Measurements from ENCODE around the gene ALDH4A1.
"Not testable (repeated sequence)": the region's sequence is repeated elsewhere in the genome, so short reads cannot be mapped to it uniquely, and the experiment has no call there.

Gene ALDH4A1

GRCh38 chr1:18900303-18900841 is 2.0 kb downstream of the ALDH4A1 start:
- no peak for DNase-seq (ENCODE audit: low spot score)

GRCh38 chr1:18899363-18900049 is 2.8 kb downstream of the ALDH4A1 start:
- DNase-seq (ENCODE audit: low spot score): no peak

GRCh38 chr1:18898567-18898966 is 3.8 kb downstream of the ALDH4A1 start:
- no peak for DNase-seq (ENCODE audit: low spot score)

- no peak for DNase-seq (ENCODE audit: low spot score)
Measured at GRCh38 chr1:18895317-18895716, 7.0 kb downstream of the ALDH4A1 start.

GRCh38 chr1:18893120-18893519 is 9.2 kb downstream of the ALDH4A1 start:
- DNase-seq (ENCODE audit: low spot score): no peak

- not testable (repeated sequence) for DNase-seq (ENCODE audit: low spot score)
Measured at GRCh38 chr1:18891858-18892257, 10.5 kb downstream of the ALDH4A1 start.

GRCh38 chr1:18891426-18891780 is 11.0 kb downstream of the ALDH4A1 start:
- no peak for DNase-seq (ENCODE audit: low spot score)

- no peak for DNase-seq (ENCODE audit: low spot score)
Measured at GRCh38 chr1:18890706-18891425, 11.5 kb downstream of the ALDH4A1 start.

- DNase-seq (ENCODE audit: low spot score): no peak
Measured at GRCh38 chr1:18886003-18886335, 16.4 kb downstream of the ALDH4A1 start.

- no peak for DNase-seq (ENCODE audit: low spot score)
Measured at GRCh38 chr1:18885311-18886002, 16.9 kb downstream of the ALDH4A1 start.

- DNase-seq (ENCODE audit: low spot score): no peak
Measured at GRCh38 chr1:18884727-18885126, 17.6 kb downstream of the ALDH4A1 start.

GRCh38 chr1:18884419-18884717 is 18.0 kb downstream of the ALDH4A1 start:
- no peak for DNase-seq (ENCODE audit: low spot score)

GRCh38 chr1:18883636-18884418 is 18.5 kb downstream of the ALDH4A1 start:
- peak; percentile 84 for DNase-seq (ENCODE audit: low spot score)

GRCh38 chr1:18883079-18883478 is 19.3 kb downstream of the ALDH4A1 start:
- DNase-seq (ENCODE audit: low spot score): no peak

GRCh38 chr1:18882486-18882885 is 19.9 kb downstream of the ALDH4A1 start:
- no peak for DNase-seq (ENCODE audit: low spot score)

GRCh38 chr1:18881642-18882431 is 20.5 kb downstream of the ALDH4A1 start:
- DNase-seq (ENCODE audit: low spot score): no peak

GRCh38 chr1:18881164-18881563 is 21.2 kb downstream of the ALDH4A1 start:
- DNase-seq (ENCODE audit: low spot score): no peak

- DNase-seq (ENCODE audit: low spot score): no peak
Measured at GRCh38 chr1:18880585-18880984, 21.8 kb downstream of the ALDH4A1 start.

GRCh38 chr1:18879791-18880309 is 22.5 kb downstream of the ALDH4A1 start:
- no peak for DNase-seq (ENCODE audit: low spot score)

GRCh38 chr1:18879215-18879790 is 23.1 kb downstream of the ALDH4A1 start:
- DNase-seq (ENCODE audit: low spot score): no peak
